HG03354 (cell line): ENCODE data around the gene NPHS1.
"Not testable (repeated sequence)": the region's sequence is repeated elsewhere in the genome, so short reads cannot be mapped to it uniquely, and the experiment has no call there.

ENCODE experiments used
- ATAC-seq: cut with Tn5 transposase; IDR thresholded peaks from one replicate; pipeline ENCODE4 v1.9.1; 2021; ENCODE audit warnings: mild to moderate bottlenecking; ENCODE audit not compliant: unreplicated experiment, poor library complexity, severe bottlenecking

Gene NPHS1

GRCh38 chr19:35852029-35852780 is at the start of gene NPHS1:
NPHS1 (minus strand) TSS chr19:35852504; CDS start chr19:35851837, 667 bp downstream.
- no peak for ATAC-seq

- no peak for ATAC-seq
These were observed 48.8 kb upstream of the NPHS1 start for GRCh38 chr19:35901055-35901644.

- peak; percentile 42 for ATAC-seq
These were observed 47.4 kb upstream of the NPHS1 start for GRCh38 chr19:35899547-35900214.

- no peak for ATAC-seq
These were observed 46.1 kb upstream of the NPHS1 start for GRCh38 chr19:35898499-35898809.

- ATAC-seq = no peak
These were observed 45.6 kb upstream of the NPHS1 start for GRCh38 chr19:35897706-35898451.

GRCh38 chr19:35896643-35897040 is 44.3 kb upstream of the NPHS1 start:
- ATAC-seq = no peak

GRCh38 chr19:35895911-35896642 is 43.8 kb upstream of the NPHS1 start:
- no peak for ATAC-seq

GRCh38 chr19:35894342-35894741 is 42.0 kb upstream of the NPHS1 start:
- no peak for ATAC-seq

GRCh38 chr19:35891819-35892218 is 39.5 kb upstream of the NPHS1 start:
- ATAC-seq = not testable (repeated sequence)

GRCh38 chr19:35890113-35890650 is 37.9 kb upstream of the NPHS1 start:
- no peak for ATAC-seq

- no peak for ATAC-seq
These were observed 37.2 kb upstream of the NPHS1 start for GRCh38 chr19:35889370-35890112.

- ATAC-seq = no peak
These were observed 36.1 kb upstream of the NPHS1 start for GRCh38 chr19:35888398-35888797.

- ATAC-seq = no peak
These were observed 34.9 kb upstream of the NPHS1 start for GRCh38 chr19:35887197-35887596.

- no peak for ATAC-seq
These were observed 33.6 kb upstream of the NPHS1 start for GRCh38 chr19:35885904-35886303.

- ATAC-seq = no peak
These were observed 33.0 kb upstream of the NPHS1 start for GRCh38 chr19:35885225-35885738.

- no peak for ATAC-seq
These were observed 31.6 kb upstream of the NPHS1 start for GRCh38 chr19:35883882-35884281.

GRCh38 chr19:35882114-35882832 is 30.0 kb upstream of the NPHS1 start:
- ATAC-seq = no peak

- ATAC-seq = no peak
These were observed 27.5 kb upstream of the NPHS1 start for GRCh38 chr19:35879770-35880317.
